ENCODE data around the gene TUBAL3. TPM values are rescaled to one million over a fixed set of nuclear protein-coding genes. Genes with fewer than 3 reads are reported as not detected.
A peak's percentile ranks its signal among the peaks of the same experiment; 100 is the strongest.

TUBAL3 gene
- total and polyA plus RNA-seq, 2 donors (not counting 3 experiments of a cell fraction or from before 2014, with no cell fraction given), result not detected

DNA sequence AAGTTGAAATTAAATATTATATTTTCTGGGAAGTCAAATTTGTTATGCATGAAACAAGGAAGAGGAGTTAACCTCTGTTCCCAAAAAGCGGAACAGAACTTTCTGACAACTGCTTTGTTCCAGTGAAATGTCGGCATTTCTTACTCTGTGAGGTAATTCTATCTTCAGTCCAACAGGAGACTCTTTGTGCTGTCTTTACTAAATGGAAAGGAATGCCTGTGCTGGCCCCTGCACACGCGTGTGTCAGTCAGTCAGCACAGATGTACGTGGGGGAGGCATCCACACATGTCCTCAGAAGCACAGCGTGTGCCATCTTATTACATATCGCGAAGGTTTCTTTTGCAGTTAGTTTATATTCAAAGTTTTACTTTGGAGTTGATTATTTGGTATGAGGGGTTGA lies 45.2 kb upstream of the TUBAL3 start:
- Histone ChIP-seq H3K9me1 (replicated peaks; ENCODE audit: control insufficient read depth, extremely low read depth, insufficient read depth, low read length) (no peaks in the 10 kb centered on the region), H3K27ac (ENCODE audit: insufficient read depth, low read depth, low read length) (peak overlapping the region; percentile 50), H3K4me2 (ENCODE audit: insufficient read depth, low read length) (peak overlapping the region; percentile 91), H3K9ac (replicated peaks; ENCODE audit: extremely low read depth, insufficient read depth, low read length) (peak overlapping the region; percentile 88), H3K4me1 (ENCODE audit: control insufficient read depth, extremely low read depth, insufficient read depth, low read length) (peaks cover 35% of the 10 kb centered on the region), H3K4me3 (replicated peaks in 1 of 3; ENCODE audit: insufficient read depth in 1 of 3, low read depth in 1 of 3, low read length in 3 of 3) (peak overlapping the region in 2 of 3 experiments; percentile 26 to 89), H4K20me1 (replicated peaks; ENCODE audit: control insufficient read depth, extremely low read depth, insufficient read depth, low read length) (no peaks in the 10 kb centered on the region), H3K27me3 (ENCODE audit: control insufficient read depth in 2 of 2, insufficient read depth in 2 of 2, low read length in 2 of 2) (no peaks in the 10 kb centered on the region), H2AFZ (ENCODE audit: low read depth, low read length) (no peak overlapping the region), H3K36me3 (ENCODE audit: control insufficient read depth in 2 of 2, extremely low read depth in 1 of 2, insufficient read depth in 2 of 2, low read length in 2 of 2) (peaks cover 10 to 18% of the 10 kb centered on the region in 2 experiments), H3K9me3 (replicated peaks; ENCODE audit: control insufficient read depth, insufficient read depth, low read length) (no peaks in the 10 kb centered on the region), H3K79me2 (ENCODE audit: control insufficient read depth, insufficient read depth, low read length) (peaks cover 36% of the 10 kb centered on the region)
- dilution Hi-C loops (cut with MboI; ENCODE audit: extremely low pct_ligation_motif_present, low sequenced_read_pairs), result no loop called here
- intact Hi-C loops (cut with micrococcal nuclease), result loop anchor here (5.0 to 10.0 kb wide), 2 partner anchors 145 to 422 kb away; no protein-coding TSS in a partner anchor
- FAIRE-seq (no peak), DNase-seq (ENCODE audit: low read depth, low spot score) (peak; percentile 78)
- POLR2A ChIA-PET, result no interaction called here
- no TSS peak for BruUV-seq (replicated peaks)
- TF ChIP-seq GATA2 (IDR thresholded peaks at IDR 0.05; ENCODE audit: insufficient read depth, insufficient read length, low read depth, low read length), result no peak
- peak in 1 of 2 donors; percentile 14 for TF ChIP-seq CTCF (IDR thresholded peaks at IDR 0.05; ENCODE audit: extremely low read depth in 1 of 2, insufficient read depth in 1 of 2, low read depth in 1 of 2, low read length in 2 of 2)
- CTCF ChIA-PET, result no interaction called here

- CTCF ChIA-PET, result interaction anchor here (10.4 kb wide), 1 partner anchor 175 kb away, joined by 309 read pairs; no protein-coding TSS in a partner anchor
- dilution Hi-C loops (cut with MboI; ENCODE audit: extremely low pct_ligation_motif_present, low sequenced_read_pairs), result no loop called here
- Histone ChIP-seq H3K9me1 (replicated peaks; ENCODE audit: control insufficient read depth, extremely low read depth, insufficient read depth, low read length) (no peaks in the 10 kb centered on the region), H3K79me2 (ENCODE audit: control insufficient read depth, insufficient read depth, low read length) (peaks cover 36% of the 10 kb centered on the region), H4K20me1 (replicated peaks; ENCODE audit: control insufficient read depth, extremely low read depth, insufficient read depth, low read length) (no peaks in the 10 kb centered on the region), H3K9ac (replicated peaks; ENCODE audit: extremely low read depth, insufficient read depth, low read length) (peak overlapping the region; percentile 88), H3K4me3 (replicated peaks in 1 of 3; ENCODE audit: insufficient read depth in 1 of 3, low read depth in 1 of 3, low read length in 3 of 3) (peak overlapping the region; percentile 10 to 89 (median 20)), H3K27ac (ENCODE audit: insufficient read depth, low read depth, low read length) (peak overlapping the region; percentile 50), H3K9me3 (replicated peaks; ENCODE audit: control insufficient read depth, insufficient read depth, low read length) (no peaks in the 10 kb centered on the region), H3K4me1 (ENCODE audit: control insufficient read depth, extremely low read depth, insufficient read depth, low read length) (peaks cover 35% of the 10 kb centered on the region), H3K27me3 (ENCODE audit: control insufficient read depth in 2 of 2, insufficient read depth in 2 of 2, low read length in 2 of 2) (no peaks in the 10 kb centered on the region), H3K36me3 (ENCODE audit: control insufficient read depth in 2 of 2, extremely low read depth in 1 of 2, insufficient read depth in 2 of 2, low read length in 2 of 2) (peaks cover 5 to 14% of the 10 kb centered on the region in 2 experiments), H3K4me2 (ENCODE audit: insufficient read depth, low read length) (peak overlapping the region; percentile 91), H2AFZ (ENCODE audit: low read depth, low read length) (no peak overlapping the region)
- FAIRE-seq (no peak), DNase-seq (ENCODE audit: low read depth, low spot score) (peak; percentile 56)
- POLR2A ChIA-PET, result no interaction called here
- TF ChIP-seq, protein P1, sequence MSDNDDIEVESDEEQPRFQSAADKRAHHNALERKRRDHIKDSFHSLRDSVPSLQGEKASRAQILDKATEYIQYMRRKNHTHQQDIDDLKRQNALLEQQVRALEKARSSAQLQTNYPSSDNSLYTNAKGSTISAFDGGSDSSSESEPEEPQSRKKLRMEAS (IDR thresholded peaks at IDR 0.05; ENCODE audit: insufficient read depth, insufficient read length), result no peak
- TF ChIP-seq POLR2A (IDR thresholded peaks at IDR 0.05; ENCODE audit: low read depth, low read length) (no peak), JUN (IDR thresholded peaks at IDR 0.05; ENCODE audit: borderline replicate concordance, insufficient read depth, insufficient read length, low read depth) (no peak), GATA2 (IDR thresholded peaks at IDR 0.05; ENCODE audit: insufficient read depth, insufficient read length, low read depth, low read length) (no peak), FOS (IDR thresholded peaks at IDR 0.05; ENCODE audit: borderline replicate concordance, insufficient read depth, low read length) (no peak), POLR2AphosphoS5 (IDR thresholded peaks at IDR 0.05; ENCODE audit: insufficient read depth, low read depth, low read length) (no peak), EZH2 (IDR thresholded peaks at IDR 0.05; ENCODE audit: borderline replicate concordance, low read depth, low read length, severe bottlenecking) (no peak), MYC (IDR thresholded peaks at IDR 0.05; ENCODE audit: low read depth, low read length) (no peak), CTCF (IDR thresholded peaks at IDR 0.05; ENCODE audit: extremely low read depth in 1 of 2, insufficient read depth in 1 of 2, low read depth in 1 of 2, low read length in 2 of 2) (no peak)
- intact Hi-C loops (cut with micrococcal nuclease), result loop anchor here (5.0 to 10.0 kb wide), 2 partner anchors 146 to 423 kb away; no protein-coding TSS in a partner anchor
- TSS peak; percentile 44 for BruUV-seq (replicated peaks)
These were observed 44.6 kb upstream of the TUBAL3 start for GRCh38 chr10:5449227-5449626.

All from endothelial cell of umbilical vein (primary cell).